PC-9 (cell line): ENCODE data around the gene FUCA2. TPM values are rescaled to one million over a fixed set of nuclear protein-coding genes. Genes with fewer than 3 reads are reported as not detected.

ENCODE experiments used
- BruUV-seq: library from RNA; stranded (reverse); fragments of 400-500 nt; replicated peaks from 2 replicates; lab custom pipeline; 2021; lab: Mats Ljungman, UMichigan
- CTCF ChIA-PET: fragments of 300-600 bp; sonication (Branson Sonifier 250); formaldehyde crosslinking; loops from one replicate; lab custom pipeline; 2022; ENCODE audit warnings: antibody characterized with exemption; lab: Charles Lee
- POLR2A ChIA-PET: fragments of 300-600 bp; sonication (Branson Sonifier 250); formaldehyde crosslinking; loops from one replicate; lab custom pipeline; 2022; ENCODE audit warnings: antibody characterized with exemption; ENCODE audit not compliant: unreplicated experiment; lab: Charles Lee
- DNase-seq, 2 experiments: peaks; one replicate each; pipeline versions ENCODE4 v3.0.0 to v3.0.0-alpha.2; 2015 to 2022; ENCODE audit warnings: mixed read lengths in 1 of 2
- H2AFZ ChIP-seq: fragments of 200-600 bp; sonication (generic); 2 replicates; pipeline ENCODE4 v1.8.1; 2017; ENCODE audit warnings: antibody characterized with exemption
- H3F3A ChIP-seq: fragments of 200-600 bp; sonication (generic); 2 replicates; pipeline ENCODE4 v1.8.1; 2017; ENCODE audit warnings: antibody characterized with exemption, mild to moderate bottlenecking, low read depth; ENCODE audit not compliant: insufficient read depth
- H3K27ac ChIP-seq: fragments of 200-600 bp; sonication (generic); 2 replicates; pipeline ENCODE4 v1.6.1; 2016; ENCODE audit warnings: mixed run types
- H3K27me3 ChIP-seq: fragments of 200-600 bp; sonication (generic); 2 replicates; pipeline ENCODE4 v1.6.1; 2016; ENCODE audit warnings: low read depth, mixed run types; ENCODE audit not compliant: insufficient read depth
- H3K36me3 ChIP-seq: fragments of 200-600 bp; sonication (generic); 2 replicates; pipeline ENCODE4 v1.6.1; 2016; ENCODE audit warnings: low read depth, mixed run types
- H3K4me1 ChIP-seq: fragments of 200-600 bp; sonication (generic); replicated peaks from 2 replicates; pipeline ENCODE4 v1.6.1; 2016; ENCODE audit warnings: mixed run types; ENCODE audit not compliant: insufficient read depth
- H3K4me2 ChIP-seq: fragments of 200-600 bp; sonication (generic); 2 replicates; pipeline ENCODE4 v1.6.1; 2017; ENCODE audit warnings: mixed run types
- H3K4me3 ChIP-seq: fragments of 200-600 bp; sonication (generic); 2 replicates; pipeline ENCODE4 v1.6.1; 2016; ENCODE audit warnings: mixed run types
- H3K79me2 ChIP-seq: fragments of 200-600 bp; sonication (generic); 2 replicates; pipeline ENCODE4 v1.6.1; 2017; ENCODE audit warnings: low read depth, mixed run types
- H3K9me2 ChIP-seq: fragments of 200-600 bp; sonication (generic); 2 replicates; pipeline ENCODE4 v1.8.1; 2017; ENCODE audit warnings: mild to moderate bottlenecking; ENCODE audit not compliant: insufficient read depth
- H3K9me3 ChIP-seq: fragments of 200-600 bp; sonication (generic); 2 replicates; pipeline ENCODE4 v1.8.1; 2016; ENCODE audit warnings: low read depth; ENCODE audit not compliant: insufficient read depth
- H4K20me1 ChIP-seq: fragments of 200-600 bp; sonication (generic); 2 replicates; pipeline ENCODE4 v1.8.1; 2017; ENCODE audit not compliant: insufficient read depth
- EZH2 ChIP-seq: fragments of 200-600 bp; sonication (generic); IDR thresholded peaks from 2 replicates; pipeline ENCODE4 v1.8.0; 2017; ENCODE audit warnings: antibody characterized with exemption, low read depth
- intact Hi-C: fragments of 100-400 bp; cut with micrococcal nuclease; formaldehyde crosslinking; loops from one replicate; pipeline ENCODE4 v1.10.0; 2022; ENCODE audit not compliant: unreplicated experiment
- total RNA-seq: library from RNA; stranded (reverse); gene quantifications from 2 replicates; pipeline ENCODE4 v1.2.3, GENCODE V29; 2021
- TF ChIP-seq, protein P1 (sequence below): fragments of 200-600 bp; sonication (generic); conservative IDR thresholded peaks from 2 replicates; pipeline ENCODE4 v1.6.1; 2017; ENCODE audit warnings: mixed run types, antibody characterized with exemption, mild to moderate bottlenecking, moderate library complexity

The FUCA2 gene
- total RNA-seq, 1 experiment from 2014 or later = 74.8 TPM

DNA sequence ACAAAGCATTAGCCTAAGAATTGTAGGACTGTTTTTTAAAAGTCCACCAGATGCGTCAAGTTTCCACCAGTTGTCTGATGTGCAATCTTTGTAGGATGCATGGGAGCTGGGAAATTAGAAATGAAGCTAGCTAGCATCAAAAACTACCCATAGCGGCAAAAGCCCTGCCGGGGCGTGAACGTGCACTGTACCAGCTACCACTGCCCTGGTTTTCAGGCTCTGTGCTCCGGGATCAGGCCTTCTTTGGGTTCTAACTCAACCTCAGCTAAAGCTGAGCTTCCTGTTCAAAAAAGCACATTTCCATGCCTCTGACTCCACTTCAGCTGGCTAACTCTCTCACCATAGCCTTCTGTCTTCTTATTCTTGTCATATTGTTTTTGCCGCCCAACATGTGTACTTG lies 26.9 kb upstream of the FUCA2 start:
- no TSS peak for BruUV-seq
- intact Hi-C loops = loop anchor here (10.0 kb wide), 1 partner anchor 1064 kb away; no protein-coding TSS in a partner anchor
- peaks cover 4% of the 10 kb centered on the region; the same call in 1 of the 2 replicates for H3K4me1 ChIP-seq
- no peaks in the 10 kb centered on the region for H4K20me1 ChIP-seq
- ChIA-PET POLR2A (no interaction called here), CTCF (interaction anchor here (0.6 kb wide), 1 partner anchor 81 kb away, joined by 3 read pairs; no protein-coding TSS in a partner anchor)
- TF ChIP-seq, protein P1, sequence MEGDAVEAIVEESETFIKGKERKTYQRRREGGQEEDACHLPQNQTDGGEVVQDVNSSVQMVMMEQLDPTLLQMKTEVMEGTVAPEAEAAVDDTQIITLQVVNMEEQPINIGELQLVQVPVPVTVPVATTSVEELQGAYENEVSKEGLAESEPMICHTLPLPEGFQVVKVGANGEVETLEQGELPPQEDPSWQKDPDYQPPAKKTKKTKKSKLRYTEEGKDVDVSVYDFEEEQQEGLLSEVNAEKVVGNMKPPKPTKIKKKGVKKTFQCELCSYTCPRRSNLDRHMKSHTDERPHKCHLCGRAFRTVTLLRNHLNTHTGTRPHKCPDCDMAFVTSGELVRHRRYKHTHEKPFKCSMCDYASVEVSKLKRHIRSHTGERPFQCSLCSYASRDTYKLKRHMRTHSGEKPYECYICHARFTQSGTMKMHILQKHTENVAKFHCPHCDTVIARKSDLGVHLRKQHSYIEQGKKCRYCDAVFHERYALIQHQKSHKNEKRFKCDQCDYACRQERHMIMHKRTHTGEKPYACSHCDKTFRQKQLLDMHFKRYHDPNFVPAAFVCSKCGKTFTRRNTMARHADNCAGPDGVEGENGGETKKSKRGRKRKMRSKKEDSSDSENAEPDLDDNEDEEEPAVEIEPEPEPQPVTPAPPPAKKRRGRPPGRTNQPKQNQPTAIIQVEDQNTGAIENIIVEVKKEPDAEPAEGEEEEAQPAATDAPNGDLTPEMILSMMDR = no peak
- no peak for TF ChIP-seq EZH2
- H3K9me2 ChIP-seq = no peaks in the 10 kb centered on the region
- H3K4me2 ChIP-seq = no peak overlapping the region
- H3F3A ChIP-seq = no peaks in the 10 kb centered on the region
- H3K9me3 ChIP-seq = no peaks in the 10 kb centered on the region
- no peak overlapping the region for H2AFZ ChIP-seq
- H3K27me3 ChIP-seq = no peaks in the 10 kb centered on the region
- no peaks in the 10 kb centered on the region for H3K36me3 ChIP-seq
- no peak for DNase-seq
- H3K4me3 ChIP-seq = no peak overlapping the region
- no peaks in the 10 kb centered on the region for H3K79me2 ChIP-seq
- no peak overlapping the region for H3K27ac ChIP-seq

DNA sequence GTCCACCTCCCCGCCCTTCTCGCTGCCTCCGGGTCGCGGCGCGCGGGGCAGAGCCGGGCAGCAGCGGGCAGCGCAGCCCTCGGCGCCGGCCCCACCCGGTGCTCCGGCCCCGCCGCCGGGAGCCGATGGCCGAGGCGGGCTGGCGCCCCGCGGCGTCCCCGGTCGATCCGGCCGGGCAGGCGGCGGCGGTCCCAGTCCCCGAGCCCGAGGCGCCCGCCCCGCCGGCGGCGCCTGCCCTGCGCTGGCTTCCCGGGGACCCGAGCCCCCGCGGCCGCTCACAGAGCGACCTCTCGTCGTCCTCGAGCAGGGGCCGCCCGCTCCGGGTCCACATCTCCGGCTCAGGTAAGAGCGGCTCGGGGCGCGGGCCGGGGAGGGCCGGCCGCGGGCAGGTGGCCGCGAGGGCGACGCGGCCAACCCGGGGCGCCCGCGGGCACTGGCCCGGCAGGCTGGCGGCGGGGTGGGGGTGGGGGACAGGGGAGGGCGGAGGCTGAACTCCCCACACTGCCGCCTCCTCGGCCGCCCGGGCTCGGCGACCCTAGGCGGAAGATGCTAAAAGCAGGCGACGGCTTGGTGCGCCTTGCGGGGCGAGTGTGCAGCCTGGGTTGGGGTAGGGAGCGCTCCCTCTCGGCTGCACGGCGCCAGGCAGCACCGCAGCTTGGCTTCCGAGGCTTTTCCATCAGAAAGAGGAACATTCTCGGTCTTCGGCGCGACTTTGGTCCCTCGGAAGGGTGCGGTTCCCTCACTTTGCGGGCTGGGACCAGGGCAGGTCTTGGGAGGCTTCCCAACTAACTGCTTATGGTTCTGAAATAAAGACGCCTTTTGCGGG lies 25.6 kb upstream of the FUCA2 start:
- intact Hi-C loops = loop anchor here (10.0 kb wide), 1 partner anchor 1062 kb away; no protein-coding TSS in a partner anchor
- TF ChIP-seq, protein P1 = no peak; the same call in 1 of the 2 replicates
- TF ChIP-seq EZH2 = no peak
- DNase-seq = peak in 1 of 2 experiments; percentile 62
- Histone ChIP-seq H3K9me2 (no peaks in the 10 kb centered on the region), H3K36me3 (no peaks in the 10 kb centered on the region), H3K4me2 (peak overlapping the region; percentile 89), H3F3A (no peaks in the 10 kb centered on the region), H3K27ac (no peak overlapping the region), H3K27me3 (no peaks in the 10 kb centered on the region), H3K9me3 (no peaks in the 10 kb centered on the region), H3K79me2 (no peaks in the 10 kb centered on the region), H4K20me1 (no peaks in the 10 kb centered on the region), H3K4me1 (peaks cover 4% of the 10 kb centered on the region; the same call in 1 of the 2 replicates), H3K4me3 (peak overlapping the region; percentile 79), H2AFZ (peak overlapping the region; percentile 85)
- no TSS peak for BruUV-seq
- ChIA-PET POLR2A (interaction anchor here (0.7 kb wide), 1 partner anchor 360 kb away, joined by 4 read pairs; no protein-coding TSS in a partner anchor), CTCF (no interaction called here)

DNA sequence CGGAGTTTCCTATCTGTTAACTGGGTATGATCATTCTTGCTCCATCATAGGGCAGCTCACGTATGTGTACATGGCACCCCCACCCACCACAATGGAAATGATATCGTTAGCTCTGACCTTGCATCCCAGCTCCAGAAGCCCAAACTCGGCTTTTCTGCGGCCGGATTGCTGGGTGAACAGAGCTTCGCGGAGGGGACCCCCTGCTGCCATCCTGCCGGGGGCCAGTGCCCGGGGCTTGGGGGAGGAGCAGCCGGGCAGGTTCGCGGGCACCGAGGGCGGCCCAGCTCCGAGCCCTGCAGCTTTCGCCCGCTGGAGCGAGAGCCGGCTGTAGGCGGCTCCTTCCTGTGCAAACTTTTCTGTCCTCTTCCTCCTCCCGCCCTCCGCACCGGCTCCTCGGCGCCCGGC lies 24.9 kb upstream of the FUCA2 start:
- TF ChIP-seq, protein P1 = 0 out of 2 replicates have a peak, but pooled peaks have one; percentile 3
- no peak for TF ChIP-seq EZH2

More for the DNA sequence above, 24.9 kb upstream of the FUCA2 start:
- no peaks in the 10 kb centered on the region for H3K27me3 ChIP-seq
- H3K9me3 ChIP-seq = no peaks in the 10 kb centered on the region
- no TSS peak for BruUV-seq
- peak overlapping the region; percentile 79 for H3K4me3 ChIP-seq
- H2AFZ ChIP-seq = peak overlapping the region; percentile 85
- peak overlapping the region; percentile 89 for H3K4me2 ChIP-seq
- POLR2A ChIA-PET = interaction anchor here (0.6 kb wide), 1 partner anchor 307 kb away, joined by 6 read pairs; the partner anchor contains the start of gene LTV1
- CTCF ChIA-PET = no interaction called here
- H3K27ac ChIP-seq = no peak overlapping the region
- no peak for DNase-seq
- no peaks in the 10 kb centered on the region for H4K20me1 ChIP-seq
- no peaks in the 10 kb centered on the region for H3K79me2 ChIP-seq
- H3K36me3 ChIP-seq = no peaks in the 10 kb centered on the region
- H3F3A ChIP-seq = no peaks in the 10 kb centered on the region
- H3K4me1 ChIP-seq = peaks cover 4% of the 10 kb centered on the region; the same call in 1 of the 2 replicates
- intact Hi-C loops = loop anchor here (10.0 kb wide), 1 partner anchor 1062 kb away; no protein-coding TSS in a partner anchor
- no peaks in the 10 kb centered on the region for H3K9me2 ChIP-seq
